K562 (cell line): Measurements from ENCODE around the gene HIVEP3. TPM values are rescaled to one million over a fixed set of nuclear protein-coding genes. Genes with fewer than 3 reads are reported as not detected.

Experiments
- ATAC-seq: fragments of 200-7000 bp; cut with Tn5 transposase; 3 replicates; pipeline ENCODE4 v1.9.1; 2020; ENCODE audit warnings: moderate library complexity
- BruUV-seq: library from RNA; stranded (reverse); fragments of 400-500 nt; replicated peaks from 2 replicates; lab custom pipeline; 2021; lab: Mats Ljungman, UMichigan
- CTCF ChIA-PET: fragments of 300-600 bp; formaldehyde crosslinking; extraction: SDS; loops from one replicate; lab custom pipeline; 2021; ENCODE audit warnings: low intra/inter-chr PET ratio; lab: Yijun Ruan, JAX
- POLR2A ChIA-PET: fragments of 300-600, 350-650 bp; sonication (Branson Sonifier 250); formaldehyde crosslinking; extraction: SDS; loops from one replicate; lab custom pipeline; 2021; ENCODE audit warnings: antibody characterized with exemption, inconsistent platforms; lab: Yijun Ruan, JAX
- DNase-seq, 4 experiments: peaks; one replicate each; pipeline versions ENCODE4 v3.0.0 to v3.0.0-alpha.2; 2011 to 2018; ENCODE audit warnings: low spot score in 3 of 4, mixed read lengths in 3 of 4; ENCODE audit errors: extremely low read depth in 1 of 4
- FAIRE-seq: peaks from 2 replicates; lab custom pipeline; 2011; peaks lifted over from hg19 to GRCh38; lab: Jason Lieb, UNC
- H2AFZ ChIP-seq: 2 replicates; pipeline ENCODE4 v1.6.0; 2011; ENCODE audit warnings: low read depth, low read length, control low read depth, inconsistent platforms
- H3K27ac ChIP-seq: fragments of 200-600 bp; 3 replicates; pipeline ENCODE4 v1.8.0; 2011; ENCODE audit warnings: low read depth, mild to moderate bottlenecking, control low read depth, inconsistent platforms, low read length, moderate library complexity, mixed read lengths; ENCODE audit errors: extremely low read depth
- H3K27me3 ChIP-seq, 2 experiments: fragments of 300-600 bp in 1 of 2; 2 replicates in 1 of 2; 3 replicates in 1 of 2; pipeline versions ENCODE4 v1.6.0 to v1.8.0; 2011; ENCODE audit warnings: inconsistent platforms in 2 of 2, low read length in 2 of 2, mild to moderate bottlenecking in 1 of 2, mixed read lengths in 1 of 2, moderate library complexity in 1 of 2; ENCODE audit not compliant: control insufficient read depth in 2 of 2, insufficient read depth in 2 of 2
- H3K36me3 ChIP-seq: fragments of 300-600 bp; 3 replicates; pipeline ENCODE4 v1.8.0; 2011; ENCODE audit warnings: mild to moderate bottlenecking, low read length, inconsistent platforms; ENCODE audit not compliant: control insufficient read depth, insufficient read depth
- H3K4me1 ChIP-seq, 2 experiments: fragments of 200-600 bp in 1 of 2; replicated peaks in 1 of 2; 2 replicates in 1 of 2; 3 replicates in 1 of 2; pipeline versions ENCODE4 v1.5.1 to v1.8.0; 2011; ENCODE audit warnings: inconsistent platforms in 2 of 2, low read length in 2 of 2, mild to moderate bottlenecking in 1 of 2, mixed read lengths in 1 of 2, moderate library complexity in 1 of 2; ENCODE audit not compliant: control insufficient read depth in 2 of 2, insufficient read depth in 2 of 2
- H3K4me2 ChIP-seq: 2 replicates; pipeline ENCODE4 v1.6.1; 2011; ENCODE audit warnings: low read length, control low read depth, inconsistent platforms, mixed read lengths; ENCODE audit not compliant: insufficient read depth
- H3K4me3 ChIP-seq: fragments of 200-600 bp; sonication (generic), shearing (Covaris generic); 2 replicates; pipeline ENCODE4 v1.5.1; 2016; ENCODE audit warnings: control low read depth, inconsistent platforms
- H3K79me2 ChIP-seq: fragments of 200-600 bp; 3 replicates; pipeline ENCODE4 v1.8.0; 2011; ENCODE audit warnings: low read length, inconsistent platforms; ENCODE audit not compliant: control insufficient read depth, insufficient read depth
- H3K9ac ChIP-seq, 2 experiments: 2 replicates each; pipeline versions ENCODE4 v1.6.0 to v1.6.1; 2011; ENCODE audit warnings: low read depth in 2 of 2, low read length in 2 of 2, control low read depth in 1 of 2, inconsistent platforms in 1 of 2, mild to moderate bottlenecking in 1 of 2, mixed read lengths in 1 of 2; ENCODE audit not compliant: insufficient read depth in 1 of 2
- H3K9me1 ChIP-seq: one replicate; pipeline ENCODE4 v1.6.0; 2011; ENCODE audit warnings: inconsistent platforms, mild to moderate bottlenecking, low read length, moderate library complexity; ENCODE audit not compliant: control insufficient read depth, insufficient read depth
- H3K9me3 ChIP-seq: replicated peaks from 2 replicates; pipeline ENCODE4 v1.5.1; 2011; ENCODE audit warnings: low read depth, low read length, inconsistent platforms; ENCODE audit not compliant: control insufficient read depth, insufficient read depth
- H4K20me1 ChIP-seq: replicated peaks from 2 replicates; pipeline ENCODE4 v1.6.1; 2011; ENCODE audit warnings: low read length, inconsistent platforms, mixed read lengths; ENCODE audit not compliant: control insufficient read depth, insufficient read depth
- BRCA1 ChIP-seq, 2 experiments: fragments of 450-650 bp in 1 of 2; sonication (generic) in 1 of 2; formaldehyde crosslinking in 1 of 2; IDR thresholded peaks; 2 replicates each; pipeline versions ENCODE4 v1.5.0 to v1.6.1; 2017 to 2020; ENCODE audit warnings: mild to moderate bottlenecking in 1 of 2, missing genetic modification reagents in 1 of 2
- FOXA1 ChIP-seq: fragments of 450-650 bp; IDR thresholded peaks from 2 replicates; pipeline ENCODE4 v1.6.1; 2016; ENCODE audit warnings: mild to moderate bottlenecking, borderline replicate concordance
- MEF2D ChIP-seq: conservative IDR thresholded peaks from 2 replicates; pipeline ENCODE4 v1.6.1; 2016; ENCODE audit warnings: low read depth, missing genetic modification characterization, missing compliant biosample characterization
- THRA ChIP-seq: fragments of 450-650 bp; IDR thresholded peaks from 2 replicates; pipeline ENCODE4 v1.6.1; 2017; ENCODE audit warnings: mild to moderate bottlenecking, moderate library complexity
- ZNF75A ChIP-seq: fragments of 450-650 bp; formaldehyde crosslinking; IDR thresholded peaks from 2 replicates; pipeline ENCODE4 v1.4.0; 2020; ENCODE audit warnings: mild to moderate bottlenecking
- WGBS: fragments of 100-300 bp; shearing (Covaris generic); methylation state at CpG from one replicate; pipeline ENCODE4 v1.1.6; 2016; ENCODE audit warnings: low coverage, mixed read lengths; ENCODE audit not compliant: insufficient coverage; ENCODE audit errors: missing lambda C conversion rate; 5-methylcytosine and 5-hydroxymethylcytosine counted together
- in situ Hi-C: fragments of 300-500 bp; cut with MboI; formaldehyde crosslinking; loops from 4 replicates; pipeline ENCODE4 v1.15.0; 2018; ENCODE audit warnings: inconsistent platforms, mixed read lengths
- intact Hi-C: fragments of 100-400 bp; cut with micrococcal nuclease; formaldehyde crosslinking; loops from 2 replicates; pipeline ENCODE4 v1.14.2; 2022
- polyA plus RNA-seq, 8 experiments: library from polyadenylated mRNA; depleted of rRNA in 4 of 8; stranded (reverse) in 5 of 8; unstranded in 3 of 8; fragments of >200 nt; fragmentation: Nextera tagmentation in 2 of 8; fragmentation: Illumina TruSeq in 1 of 8; extraction: Ambion mirVana in 2 of 8; extraction: Trizol in 1 of 8; gene quantifications; 2 replicates each; pipeline versions ENCODE4 v1.2.1 to v1.2.3, GENCODE V29; 2011 to 2014; ENCODE audit warnings: inconsistent platforms in 1 of 8, missing spikeins in 1 of 8
- total RNA-seq, 7 experiments: library from RNA; depleted of rRNA in 6 of 7; stranded (reverse); fragments of >200 nt in 6 of 7; fragmentation: Illumina TruSeq in 2 of 7; extraction: Trizol in 2 of 7; gene quantifications; 2 replicates each; pipeline versions ENCODE4 v1.2.1 to v1.2.3, GENCODE V29; 2011 to 2021; ENCODE audit warnings: low replicate concordance in 1 of 7

The HIVEP3 gene
- total and polyA plus RNA-seq, 9 of the 15 experiments (the other 6 are each of a cell fraction or from before 2014, with no cell fraction given) = 0.09 to 0.58 (median 0.34) TPM; not detected in 1

- no peak overlapping the region for H3K27ac ChIP-seq
- no peak overlapping the region for H3K4me3 ChIP-seq
- 0% methylated on average over 3 of the region's 3 CpGs for WGBS
- H3K4me1 ChIP-seq = no peaks in the 10 kb centered on the region
- H3K27me3 ChIP-seq = peaks cover 22 to 39% of the 10 kb centered on the region in 2 experiments
- DNase-seq = no peak
- H4K20me1 ChIP-seq = no peaks in the 10 kb centered on the region
- no peaks in the 10 kb centered on the region for H3K9me1 ChIP-seq
- H3K9ac ChIP-seq = no peak overlapping the region
- intact Hi-C loops = no loop called here
- no peak overlapping the region for H3K4me2 ChIP-seq
- ChIA-PET CTCF (interaction anchor here (0.6 kb wide), 1 partner anchor 272 kb away, joined by 5 read pairs; no protein-coding TSS in a partner anchor), POLR2A (interaction anchor here (0.6 kb wide), 2 partner anchors 9 to 633 kb away, joined by 3 read pairs; no protein-coding TSS in a partner anchor)
- H3K36me3 ChIP-seq = no peaks in the 10 kb centered on the region
- H3K79me2 ChIP-seq = no peaks in the 10 kb centered on the region
- in situ Hi-C loops = no loop called here
- ATAC-seq = no peak
- no peak overlapping the region for H2AFZ ChIP-seq
- no peak for TF ChIP-seq ZNF75A (CRISPR knock-in tag)
- TF ChIP-seq BRCA1 (IDR thresholded peaks at IDR 0.05) = no peak
- no peak for TF ChIP-seq BRCA1 (CRISPR knock-in tag; IDR thresholded peaks at IDR 0.05)
- no peak for TF ChIP-seq FOXA1
- no peak for TF ChIP-seq MEF2D (tag)
- TF ChIP-seq THRA = no peak
- no TSS peak for BruUV-seq
- FAIRE-seq = no peak
- no peaks in the 10 kb centered on the region for H3K9me3 ChIP-seq
Observed at GRCh38 chr1:41655632-41656031, 263.1 kb downstream of the HIVEP3 start.
